ENCODE results near the gene DNAJB6.

Gene DNAJB6

GRCh38 chr7:157429001-157429679 is 92.3 kb downstream of the DNAJB6 start:
- no peak for DNase-seq (ENCODE audit: low spot score)

- DNase-seq (ENCODE audit: low spot score), result no peak
These were observed 92.9 kb downstream of the DNAJB6 start for GRCh38 chr7:157429680-157430224.

- no peak for DNase-seq (ENCODE audit: low spot score)
These were observed 93.9 kb downstream of the DNAJB6 start for GRCh38 chr7:157430721-157431120.

- no peak for DNase-seq (ENCODE audit: low spot score)
These were observed 94.6 kb downstream of the DNAJB6 start for GRCh38 chr7:157431173-157431950.

- no peak for DNase-seq (ENCODE audit: low spot score)
These were observed 95.2 kb downstream of the DNAJB6 start for GRCh38 chr7:157431951-157432540.

GRCh38 chr7:157432541-157432956 is 95.7 kb downstream of the DNAJB6 start:
- DNase-seq (ENCODE audit: low spot score), result peak; percentile 54

GRCh38 chr7:157432957-157433576 is 96.3 kb downstream of the DNAJB6 start:
- peak; percentile 58 for DNase-seq (ENCODE audit: low spot score)

GRCh38 chr7:157433628-157434027 is 96.8 kb downstream of the DNAJB6 start:
- no peak for DNase-seq (ENCODE audit: low spot score)

GRCh38 chr7:157434231-157434630 is 97.4 kb downstream of the DNAJB6 start:
- no peak for DNase-seq (ENCODE audit: low spot score)

GRCh38 chr7:157434701-157435100 is 97.9 kb downstream of the DNAJB6 start:
- no peak for DNase-seq (ENCODE audit: low spot score)

- no peak for DNase-seq (ENCODE audit: low spot score)
These were observed 99.3 kb downstream of the DNAJB6 start for GRCh38 chr7:157436076-157436475.

GRCh38 chr7:157436763-157437480 is 100.1 kb downstream of the DNAJB6 start:
- DNase-seq (ENCODE audit: low spot score), result no peak

GRCh38 chr7:157437519-157438061 is 100.8 kb downstream of the DNAJB6 start:
- DNase-seq (ENCODE audit: low spot score), result no peak

- DNase-seq (ENCODE audit: low spot score), result no peak
These were observed 101.6 kb downstream of the DNAJB6 start for GRCh38 chr7:157438121-157439025.

GRCh38 chr7:157439149-157439548 is 102.3 kb downstream of the DNAJB6 start:
- DNase-seq (ENCODE audit: low spot score), result no peak

- no peak for DNase-seq (ENCODE audit: low spot score)
These were observed 103.0 kb downstream of the DNAJB6 start for GRCh38 chr7:157439761-157440160.

GRCh38 chr7:157440346-157441022 is 103.7 kb downstream of the DNAJB6 start:
- no peak for DNase-seq (ENCODE audit: low spot score)

GRCh38 chr7:157441023-157441399 is 104.2 kb downstream of the DNAJB6 start:
- DNase-seq (ENCODE audit: low spot score), result no peak

GRCh38 chr7:157442456-157442855 is 105.7 kb downstream of the DNAJB6 start:
- DNase-seq (ENCODE audit: low spot score), result no peak

Measured in HuH-7.5 (cell line).